BLaER1 treated with 17β-estradiol and CSF1 and Interleukin-3, amounts not matched to agents 10 nM and 100 nM (cell line): ENCODE measurements around the gene TMEM170B.
A peak's percentile ranks its signal among the peaks of the same experiment; 100 is the strongest.

Source experiments
- H3K27ac ChIP-seq, 11 experiments: shearing (Covaris generic); formaldehyde crosslinking; 2 replicates each; pipeline ENCODE4 v1.8.1; 2022
- H3K27me3 ChIP-seq, 11 experiments: shearing (Covaris generic); formaldehyde crosslinking; 2 replicates each; pipeline ENCODE4 v1.8.1; 2022
- H3K36me3 ChIP-seq, 11 experiments: shearing (Covaris generic); formaldehyde crosslinking; 2 replicates each; pipeline ENCODE4 v1.8.1; 2022
- H3K4me1 ChIP-seq, 10 experiments: shearing (Covaris generic); formaldehyde crosslinking; 2 replicates each; pipeline ENCODE4 v1.8.1; 2022
- H3K4me2 ChIP-seq, 11 experiments: shearing (Covaris generic); formaldehyde crosslinking; 2 replicates each; pipeline ENCODE4 v1.8.1; 2022
- H3K4me3 ChIP-seq, 10 experiments: shearing (Covaris generic); formaldehyde crosslinking; 2 replicates each; pipeline ENCODE4 v1.8.1; 2022
- H3K9ac ChIP-seq, 11 experiments: shearing (Covaris generic); formaldehyde crosslinking; 2 replicates each; pipeline ENCODE4 v1.8.1; 2022
- H3K9me3 ChIP-seq, 11 experiments: shearing (Covaris generic); formaldehyde crosslinking; replicated peaks in 1 of 11; 2 replicates each; pipeline ENCODE4 v1.8.1; 2022
- H4K20me1 ChIP-seq, 11 experiments: shearing (Covaris generic); formaldehyde crosslinking; 2 replicates each; pipeline ENCODE4 v1.8.1; 2022
- Cebpa-rat ChIP-seq, 11 experiments: shearing (Covaris generic); IDR thresholded peaks; 2 replicates each; pipeline ENCODE4 v1.8.1; 2022

TMEM170B gene

GRCh38 chr6:11537229-11538051, at the start of gene TMEM170B:
TMEM170B (plus strand) TSS chr6:11537749; CDS start chr6:11538278, 529 bp downstream.
- peak within 1 kb of the TSS; percentile 73 to 97 (median 83) for H3K9ac ChIP-seq
- TF ChIP-seq Cebpa-rat (IDR thresholded peaks at IDR 0.05), result no peak
- no peaks in the 10 kb centered on the region for H3K9me3 ChIP-seq
- peak within 1 kb of the TSS; percentile 85 to 98 (median 96) for H3K4me2 ChIP-seq
- H3K4me3 ChIP-seq, result peak within 1 kb of the TSS; percentile 86 to 97 (median 94)
- H4K20me1 ChIP-seq, result peaks cover 0 to 32% (median 0%) of the 10 kb centered on the region in 11 experiments; a peak in 4 of 22 replicates
- peaks cover 0 to 30% (median 24%) of the 10 kb centered on the region in 11 experiments; a peak in 20 of 22 replicates for H3K27me3 ChIP-seq
- H3K4me1 ChIP-seq, result peaks cover 15 to 41% (median 18%) of the 10 kb centered on the region in 10 experiments
- H3K36me3 ChIP-seq, result no peaks in the 10 kb centered on the region
- H3K27ac ChIP-seq, result peak within 1 kb of the TSS; percentile 46 to 87 (median 70)

- Histone ChIP-seq H3K4me2 (no peak overlapping the region), H3K27me3 (no peaks in the 10 kb centered on the region), H3K4me3 (no peak overlapping the region), H3K27ac (no peak overlapping the region), H3K36me3 (no peaks in the 10 kb centered on the region), H3K4me1 (peaks cover 19 to 45% (median 27%) of the 10 kb centered on the region in 10 experiments), H3K9ac (no peak overlapping the region), H4K20me1 (no peaks in the 10 kb centered on the region), H3K9me3 (peaks cover 0 to 6% (median 0%) of the 10 kb centered on the region in 11 experiments; a peak in 1 of 22 replicates)
- no peak for TF ChIP-seq Cebpa-rat (IDR thresholded peaks at IDR 0.05)
These were observed 46.6 kb upstream of the TMEM170B start for GRCh38 chr6:11490996-11491395.

GRCh38 chr6:11491596-11492463, 45.7 kb upstream of the TMEM170B start:
- Histone ChIP-seq H3K4me2 (peak overlapping the region; percentile 45 to 66 (median 53)), H3K36me3 (no peaks in the 10 kb centered on the region), H3K9ac (no peak overlapping the region), H4K20me1 (no peaks in the 10 kb centered on the region), H3K4me1 (peaks cover 24 to 52% (median 31%) of the 10 kb centered on the region in 10 experiments), H3K27me3 (no peaks in the 10 kb centered on the region), H3K9me3 (peaks cover 0 to 6% (median 0%) of the 10 kb centered on the region in 11 experiments; a peak in 1 of 22 replicates), H3K4me3 (no peak overlapping the region), H3K27ac (peak overlapping the region in 2 of 11 experiments; percentile 2 to 3; a peak in 1 of 22 replicates)
- no peak for TF ChIP-seq Cebpa-rat (IDR thresholded peaks at IDR 0.05)

GRCh38 chr6:11492464-11493290, 44.9 kb upstream of the TMEM170B start:
- H3K9me3 ChIP-seq, result peaks cover 0 to 6% (median 0%) of the 10 kb centered on the region in 11 experiments; a peak in 1 of 22 replicates
- peak overlapping the region in 3 of 11 experiments; percentile 2 to 17 (median 3); a peak in 3 of 22 replicates for H3K27ac ChIP-seq
- no peaks in the 10 kb centered on the region for H3K36me3 ChIP-seq
- no peak overlapping the region for H3K9ac ChIP-seq
- no peaks in the 10 kb centered on the region for H4K20me1 ChIP-seq
- TF ChIP-seq Cebpa-rat (IDR thresholded peaks at IDR 0.05), result peak in 7 of 11 experiments; percentile 25 to 75 (median 40); a peak in 4 of 22 replicates
- H3K27me3 ChIP-seq, result no peaks in the 10 kb centered on the region
- H3K4me1 ChIP-seq, result peaks cover 25 to 59% (median 33%) of the 10 kb centered on the region in 10 experiments
- H3K4me2 ChIP-seq, result peak overlapping the region; percentile 45 to 66 (median 53)
- H3K4me3 ChIP-seq, result no peak overlapping the region

GRCh38 chr6:11493974-11494373, 43.6 kb upstream of the TMEM170B start:
- H3K9me3 ChIP-seq, result peaks cover 0 to 6% (median 0%) of the 10 kb centered on the region in 11 experiments; a peak in 1 of 22 replicates
- TF ChIP-seq Cebpa-rat (IDR thresholded peaks at IDR 0.05), result no peak
- no peak overlapping the region for H3K4me3 ChIP-seq
- H3K4me1 ChIP-seq, result peaks cover 25 to 64% (median 33%) of the 10 kb centered on the region in 10 experiments
- H4K20me1 ChIP-seq, result no peaks in the 10 kb centered on the region
- peak overlapping the region in 2 of 11 experiments; percentile 25 to 64; a peak in 3 of 22 replicates for H3K4me2 ChIP-seq
- H3K9ac ChIP-seq, result no peak overlapping the region
- no peak overlapping the region for H3K27ac ChIP-seq
- H3K27me3 ChIP-seq, result no peaks in the 10 kb centered on the region
- H3K36me3 ChIP-seq, result no peaks in the 10 kb centered on the region

- TF ChIP-seq Cebpa-rat (IDR thresholded peaks at IDR 0.05), result no peak
- H3K27me3 ChIP-seq, result no peaks in the 10 kb centered on the region
- peaks cover 25 to 64% (median 33%) of the 10 kb centered on the region in 10 experiments for H3K4me1 ChIP-seq
- no peak overlapping the region for H3K9ac ChIP-seq
- H3K27ac ChIP-seq, result peak overlapping the region in 3 of 11 experiments; percentile 23 to 51 (median 31); a peak in 6 of 22 replicates
- H3K36me3 ChIP-seq, result no peaks in the 10 kb centered on the region
- H3K9me3 ChIP-seq, result peaks cover 0 to 6% (median 0%) of the 10 kb centered on the region in 11 experiments; a peak in 1 of 22 replicates
- no peak overlapping the region for H3K4me3 ChIP-seq
- no peaks in the 10 kb centered on the region for H4K20me1 ChIP-seq
- H3K4me2 ChIP-seq, result peak overlapping the region in 3 of 11 experiments; percentile 1 to 30 (median 25); a peak in 6 of 22 replicates
These were observed 42.6 kb upstream of the TMEM170B start for GRCh38 chr6:11494786-11495564.

- Histone ChIP-seq H3K4me1 (peaks cover 25 to 64% (median 33%) of the 10 kb centered on the region in 10 experiments), H3K4me3 (no peak overlapping the region), H4K20me1 (no peaks in the 10 kb centered on the region), H3K9ac (peak overlapping the region in 6 of 11 experiments; percentile 9 to 33 (median 14); a peak in 7 of 22 replicates), H3K36me3 (no peaks in the 10 kb centered on the region), H3K27me3 (no peaks in the 10 kb centered on the region), H3K27ac (peak overlapping the region in 5 of 11 experiments; percentile 4 to 51 (median 31); a peak in 7 of 22 replicates), H3K9me3 (peaks cover 0 to 6% (median 0%) of the 10 kb centered on the region in 11 experiments; a peak in 2 of 22 replicates), H3K4me2 (peak overlapping the region in 2 of 11 experiments; percentile 25 to 30; a peak in 5 of 22 replicates)
- TF ChIP-seq Cebpa-rat (IDR thresholded peaks at IDR 0.05), result no peak
These were observed 41.9 kb upstream of the TMEM170B start for GRCh38 chr6:11495565-11496145.
